Panc1 (cell line): ENCODE measurements around the gene OR5AS1. TPM values are rescaled to one million over a fixed set of nuclear protein-coding genes. Genes with fewer than 3 reads are reported as not detected.

ENCODE experiments used
- ATAC-seq: fragments of 200-7000 bp; cut with Tn5 transposase; 2 replicates; pipeline ENCODE4 v1.9.1; 2020; ENCODE audit warnings: mild to moderate bottlenecking, moderate library complexity
- Bru-seq: library from RNA; stranded (reverse); fragments of 400-500 nt; gene quantifications from one replicate; lab custom pipeline; 2021; lab: Mats Ljungman, UMichigan
- BruChase-seq, 2 experiments: library from RNA; stranded (reverse); fragments of 400-500 nt; gene quantifications; one replicate each; lab custom pipeline; 2021; lab: Mats Ljungman, UMichigan
- BruUV-seq: library from RNA; stranded (reverse); fragments of 400-500 nt; replicated peaks from 2 replicates; lab custom pipeline; 2021; lab: Mats Ljungman, UMichigan
- CTCF ChIA-PET: fragments of 300-600 bp; sonication (Branson Sonifier 250); formaldehyde crosslinking; loops from one replicate; lab custom pipeline; 2022; ENCODE audit warnings: antibody characterized with exemption; lab: Charles Lee
- POLR2A ChIA-PET: fragments of 300-600 bp; sonication (Branson Sonifier 250); formaldehyde crosslinking; loops from one replicate; lab custom pipeline; 2022; ENCODE audit warnings: antibody characterized with exemption; lab: Charles Lee
- DNase-seq: peaks from one replicate; pipeline ENCODE4 v3.0.0-alpha.2; 2010; ENCODE audit warnings: low read depth, low spot score
- H3K27ac ChIP-seq: 2 replicates; pipeline ENCODE4 v1.5.1; 2011; ENCODE audit warnings: mild to moderate bottlenecking, low read length, inconsistent platforms
- H3K27me3 ChIP-seq: fragments of 200-500 bp; sonication (Bioruptor generic); 2 replicates; pipeline ENCODE4 v1.6.0; 2014; ENCODE audit warnings: low read length, inconsistent platforms; ENCODE audit not compliant: control insufficient read depth, insufficient read depth
- H3K36me3 ChIP-seq: fragments of 200-500 bp; sonication (Bioruptor generic); 2 replicates; pipeline ENCODE4 v1.5.1; 2014; ENCODE audit warnings: inconsistent platforms, mild to moderate bottlenecking, low read length, moderate library complexity; ENCODE audit not compliant: control insufficient read depth, insufficient read depth
- H3K4me1 ChIP-seq: 2 replicates; pipeline ENCODE4 v1.5.1; 2011; ENCODE audit warnings: inconsistent platforms, mild to moderate bottlenecking, low read length, moderate library complexity; ENCODE audit not compliant: control insufficient read depth, insufficient read depth
- H3K4me3 ChIP-seq, 2 experiments: 2 replicates each; pipeline ENCODE4 v1.5.1; 2011 to 2012; ENCODE audit warnings: low read depth in 2 of 2, low read length in 2 of 2, mild to moderate bottlenecking in 2 of 2, inconsistent platforms in 1 of 2, moderate library complexity in 1 of 2
- H3K9me3 ChIP-seq: fragments of 200-500 bp; sonication (Bioruptor generic); 2 replicates; pipeline ENCODE4 v1.5.1; 2014; ENCODE audit warnings: low read depth, mild to moderate bottlenecking, inconsistent platforms, low read length, moderate library complexity; ENCODE audit not compliant: control insufficient read depth, insufficient read depth
- CTCF ChIP-seq: fragments of 450-650 bp; IDR thresholded peaks from 2 replicates; pipeline ENCODE4 v1.5.1; 2017; ENCODE audit warnings: mild to moderate bottlenecking
- POLR2AphosphoS5 ChIP-seq: IDR thresholded peaks from 2 replicates; pipeline ENCODE4 v1.6.1; 2012; ENCODE audit warnings: mild to moderate bottlenecking, low read depth, low read length, moderate library complexity
- REST ChIP-seq, 2 experiments: IDR thresholded peaks; 2 replicates each; pipeline ENCODE4 v1.6.1; 2011 to 2012; ENCODE audit warnings: low read depth in 2 of 2, control low read depth in 1 of 2, low read length in 1 of 2, mild to moderate bottlenecking in 1 of 2, moderate library complexity in 1 of 2; ENCODE audit not compliant: insufficient read depth in 1 of 2
- SIN3A ChIP-seq: IDR thresholded peaks from 2 replicates; pipeline ENCODE4 v1.6.1; 2012; ENCODE audit warnings: low read depth, mild to moderate bottlenecking, low read length, moderate library complexity, borderline replicate concordance; ENCODE audit not compliant: insufficient read depth
- TCF7L2 ChIP-seq: IDR thresholded peaks from 2 replicates; pipeline ENCODE4 v1.6.1; 2011; ENCODE audit warnings: mild to moderate bottlenecking, low read depth, low read length, inconsistent platforms
- in situ Hi-C: cut with HindIII; loops from 2 replicates; pipeline ENCODE4 v1.10.0; 2016; ENCODE audit warnings: low sequenced_read_pairs, low pct_unique_long_range_greater_than_20kb
- intact Hi-C: fragments of 100-400 bp; cut with micrococcal nuclease; formaldehyde crosslinking; loops from one replicate; pipeline ENCODE4 v1.10.0; 2022; ENCODE audit not compliant: unreplicated experiment
- long read RNA-seq: library from polyadenylated mRNA; unstranded; transcript quantifications from one replicate; pipeline ENCODE4 v2.0.0, GENCODE V29; 2021; ENCODE audit not compliant: unreplicated experiment
- polyA plus RNA-seq: library from polyadenylated mRNA; unstranded; fragments of >200 nt; gene quantifications from one replicate; pipeline ENCODE4 v1.2.1, GENCODE V29; 2012; ENCODE audit warnings: missing spikeins; ENCODE audit not compliant: insufficient read length
- total RNA-seq: library from RNA; stranded (reverse); gene quantifications from one replicate; pipeline ENCODE4 v1.2.1, GENCODE V29; 2021; ENCODE audit not compliant: unreplicated experiment

OR5AS1 gene
- total RNA-seq (not detected), Bru-seq, nascent RNA (not detected), BruChase-seq, experiment 1, labeled RNA remaining after a 2-hour chase (not detected), BruChase-seq, experiment 2, labeled RNA remaining after a 6-hour chase (not detected)
- not detected for polyA plus RNA-seq
- long read RNA-seq: 0 reads

DNA sequence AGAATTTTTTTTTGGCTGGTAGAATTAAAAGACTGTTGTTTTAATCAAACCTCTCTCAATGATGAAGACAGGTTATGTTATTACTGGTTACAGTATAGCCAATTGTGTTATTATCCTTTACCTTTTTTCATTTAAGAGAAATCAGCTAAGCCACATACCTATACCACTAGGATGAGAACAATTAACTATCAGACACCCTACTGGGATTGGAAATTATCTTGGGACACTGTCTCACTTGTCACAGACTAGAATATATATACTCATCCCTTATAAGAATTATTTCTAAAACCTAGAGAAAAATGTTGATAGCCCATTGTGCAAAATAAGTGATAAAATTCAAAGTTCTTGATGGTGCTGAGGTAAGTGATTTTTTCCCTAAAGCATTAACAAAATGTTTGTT is at the start of gene OR5AS1:
TSS of gene OR5AS1 (plus strand) at position 301 of the 400 bp plus-strand sequence. CDS start 2,765 bp downstream, outside the sequence.
- Histone ChIP-seq H3K4me1 (no peaks in the 10 kb centered on the region), H3K4me3 (no peak within 1 kb of the TSS), H3K27me3 (no peaks in the 10 kb centered on the region), H3K9me3 (no peaks in the 10 kb centered on the region), H3K27ac (no peak within 1 kb of the TSS), H3K36me3 (no peaks in the 10 kb centered on the region)
- no TSS peak for BruUV-seq
- in situ Hi-C loops (no loop called here), intact Hi-C loops (no loop called here)
- ATAC-seq (no peak), DNase-seq (no peak)
- TF ChIP-seq POLR2AphosphoS5: no peak
- POLR2A ChIA-PET: no interaction called here
- CTCF ChIA-PET: no interaction called here

DNA sequence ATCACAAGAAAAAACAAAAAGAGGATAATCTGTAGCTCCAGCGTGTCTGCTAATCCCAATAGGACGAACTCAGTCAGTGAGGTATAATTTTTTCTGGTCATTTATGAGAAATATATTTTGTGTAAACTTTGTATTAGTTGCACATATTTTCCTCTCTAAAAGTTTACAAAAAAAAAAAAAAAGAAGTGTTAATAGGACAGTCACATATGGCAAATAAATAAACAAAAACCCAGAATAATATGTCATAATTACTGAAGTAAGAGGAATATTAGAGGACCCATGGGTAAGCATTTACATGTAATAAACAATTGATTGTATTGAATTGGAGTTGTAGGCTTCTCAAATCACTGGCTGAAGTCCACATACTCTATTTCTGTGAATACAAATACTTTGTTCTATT is 32.9 kb upstream of the OR5AS1 start, which contains the start of gene OR5F1:
TSS of gene OR5F1 (minus strand) at position 101 of the 400 bp plus-strand sequence. CDS start at position 101, 0 bp downstream.
- POLR2A ChIA-PET: interaction anchor here (0.6 kb wide), 1 partner anchor 42 kb away, joined by 5 read pairs; no protein-coding TSS in a partner anchor
- ATAC-seq (no peak), DNase-seq (no peak)
- in situ Hi-C loops (no loop called here), intact Hi-C loops (no loop called here)
- H3K4me3 ChIP-seq: no peak within 1 kb of the TSS
- H3K4me1 ChIP-seq: no peaks in the 10 kb centered on the region
- no peaks in the 10 kb centered on the region for H3K9me3 ChIP-seq
- BruUV-seq: no TSS peak
- no peak within 1 kb of the TSS for H3K27ac ChIP-seq
- no peaks in the 10 kb centered on the region for H3K27me3 ChIP-seq
- H3K36me3 ChIP-seq: no peaks in the 10 kb centered on the region
- TF ChIP-seq POLR2AphosphoS5 (no peak), TCF7L2 (no peak), SIN3A (no peak), REST (IDR thresholded peaks at IDR 0.05; ENCODE audit: insufficient read depth in 1 of 2, low read depth in 2 of 2, low read length in 1 of 2) (no peak)
- CTCF ChIA-PET: no interaction called here

DNA sequence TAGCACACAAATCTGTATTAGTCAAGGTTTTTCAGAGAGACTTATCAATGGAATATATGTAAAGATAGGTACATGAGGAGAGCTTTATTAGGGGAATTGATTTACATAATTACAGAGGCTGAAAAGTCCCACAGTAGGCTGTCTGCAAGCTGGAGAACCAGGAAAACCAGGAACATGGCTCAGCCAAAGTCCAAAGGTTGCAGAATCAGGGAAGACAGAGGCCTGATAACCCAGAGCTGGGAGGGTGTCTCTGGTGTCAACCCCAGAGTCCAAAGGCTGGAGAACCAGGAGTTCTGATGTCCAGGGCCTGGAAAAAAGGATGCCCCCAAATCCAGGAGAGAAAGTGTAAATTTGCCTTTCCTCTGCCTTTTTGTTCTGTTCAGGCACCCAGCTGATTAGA is 16.7 kb upstream of the OR5AS1 start:
- ChIA-PET POLR2A (no interaction called here), CTCF (no interaction called here)
- ATAC-seq (no peak), DNase-seq (no peak)
- Histone ChIP-seq H3K4me1 (no peaks in the 10 kb centered on the region), H3K4me3 (no peak overlapping the region), H3K27me3 (no peaks in the 10 kb centered on the region), H3K36me3 (no peaks in the 10 kb centered on the region), H3K9me3 (no peaks in the 10 kb centered on the region), H3K27ac (no peak overlapping the region)
- in situ Hi-C loops: no loop called here
- TF ChIP-seq SIN3A (no peak), TCF7L2 (no peak), POLR2AphosphoS5 (no peak), REST (IDR thresholded peaks at IDR 0.05; ENCODE audit: insufficient read depth in 1 of 2, low read depth in 2 of 2, low read length in 1 of 2) (no peak), CTCF (no peak)
- intact Hi-C loops: no loop called here
- no TSS peak for BruUV-seq
